Measurements from ENCODE around the gene SMDT1. TPM values are rescaled to one million over a fixed set of nuclear protein-coding genes. Genes with fewer than 3 reads are reported as not detected.
A peak's percentile ranks its signal among the peaks of the same experiment; 100 is the strongest.
"Not testable (repeated sequence)": the region's sequence is repeated elsewhere in the genome, so short reads cannot be mapped to it uniquely, and the experiment has no call there.

SMDT1 gene
- total RNA-seq, 1 experiment from 2014 or later: 26.6 TPM

- H3K4me1 ChIP-seq: no peaks in the 10 kb centered on the region
- H3K9me3 ChIP-seq (replicated peaks): no peaks in the 10 kb centered on the region
- no peak for DNase-seq
- no peak overlapping the region for H3K4me3 ChIP-seq
- no peak overlapping the region for H3K27ac ChIP-seq
- H3K27me3 ChIP-seq: no peaks in the 10 kb centered on the region
- no peaks in the 10 kb centered on the region for H3K36me3 ChIP-seq
These were observed 13.3 kb upstream of the SMDT1 start for GRCh38 chr22:42066126-42066761.

- no peaks in the 10 kb centered on the region for H3K4me1 ChIP-seq
- no peaks in the 10 kb centered on the region for H3K27me3 ChIP-seq
- H3K4me3 ChIP-seq: no peak overlapping the region
- H3K36me3 ChIP-seq: no peaks in the 10 kb centered on the region
- no peak overlapping the region for H3K27ac ChIP-seq
- no peak for DNase-seq
- H3K9me3 ChIP-seq (replicated peaks): no peaks in the 10 kb centered on the region
These were observed 12.6 kb upstream of the SMDT1 start for GRCh38 chr22:42066937-42067336.

- Histone ChIP-seq H3K4me1 (no peaks in the 10 kb centered on the region), H3K4me3 (no peak overlapping the region), H3K9me3 (replicated peaks) (no peaks in the 10 kb centered on the region), H3K27me3 (no peaks in the 10 kb centered on the region), H3K27ac (no peak overlapping the region), H3K36me3 (no peaks in the 10 kb centered on the region)
- DNase-seq: no peak
These were observed 11.7 kb upstream of the SMDT1 start for GRCh38 chr22:42067671-42068251.

GRCh38 chr22:42068291-42068690 lies 11.2 kb upstream of the SMDT1 start:
- no peaks in the 10 kb centered on the region for H3K36me3 ChIP-seq
- DNase-seq: no peak
- H3K4me1 ChIP-seq: no peaks in the 10 kb centered on the region
- H3K9me3 ChIP-seq (replicated peaks): no peaks in the 10 kb centered on the region
- no peak overlapping the region for H3K27ac ChIP-seq
- no peak overlapping the region for H3K4me3 ChIP-seq
- no peaks in the 10 kb centered on the region for H3K27me3 ChIP-seq

GRCh38 chr22:42069801-42070516 lies 9.5 kb upstream of the SMDT1 start:
- no peaks in the 10 kb centered on the region for H3K27me3 ChIP-seq
- H3K36me3 ChIP-seq: no peaks in the 10 kb centered on the region
- H3K9me3 ChIP-seq (replicated peaks): no peaks in the 10 kb centered on the region
- H3K4me1 ChIP-seq: no peaks in the 10 kb centered on the region
- DNase-seq: no peak
- peak overlapping the region; percentile 60 for H3K4me3 ChIP-seq
- H3K27ac ChIP-seq: peak overlapping the region; percentile 49; the same call in 1 of the 2 replicates

GRCh38 chr22:42070517-42071422 lies 8.7 kb upstream of the SMDT1 start, which contains the start of gene NAGA:
NAGA (minus strand) TSS chr22:42070812; CDS start chr22:42070297, 515 bp downstream.
- Histone ChIP-seq H3K27ac (peak within 1 kb of the TSS; percentile 49), H3K4me1 (no peaks in the 10 kb centered on the region), H3K9me3 (replicated peaks) (no peaks in the 10 kb centered on the region), H3K4me3 (peak within 1 kb of the TSS; percentile 60), H3K27me3 (no peaks in the 10 kb centered on the region), H3K36me3 (no peaks in the 10 kb centered on the region)
- peak; percentile 96 to 97 for DNase-seq

- H3K4me1 ChIP-seq; H3K27ac ChIP-seq; H3K27me3 ChIP-seq; H3K9me3 ChIP-seq (replicated peaks); H3K36me3 ChIP-seq; DNase-seq: not testable (repeated sequence)
- H3K4me3 ChIP-seq: peak overlapping the region; percentile 60
These were observed 8.0 kb upstream of the SMDT1 start for GRCh38 chr22:42071508-42071907.

- no peak overlapping the region for H3K4me3 ChIP-seq
- H3K9me3 ChIP-seq (replicated peaks): no peaks in the 10 kb centered on the region
- no peaks in the 10 kb centered on the region for H3K36me3 ChIP-seq
- no peak for DNase-seq
- no peaks in the 10 kb centered on the region for H3K27me3 ChIP-seq
- no peak overlapping the region for H3K27ac ChIP-seq
- no peaks in the 10 kb centered on the region for H3K4me1 ChIP-seq
These were observed 6.7 kb upstream of the SMDT1 start for GRCh38 chr22:42072606-42073330.

GRCh38 chr22:42073621-42074041 lies 5.9 kb upstream of the SMDT1 start:
- no peak overlapping the region for H3K27ac ChIP-seq
- peaks cover 5% of the 10 kb centered on the region; the same call in 1 of the 2 replicates for H3K4me1 ChIP-seq
- no peaks in the 10 kb centered on the region for H3K36me3 ChIP-seq
- H3K9me3 ChIP-seq (replicated peaks): no peaks in the 10 kb centered on the region
- H3K27me3 ChIP-seq: no peaks in the 10 kb centered on the region
- no peak overlapping the region for H3K4me3 ChIP-seq
- no peak for DNase-seq

GRCh38 chr22:42074132-42074811 lies 5.2 kb upstream of the SMDT1 start, which contains the start of gene PHETA2:
PHETA2 (plus strand) TSS chr22:42074248; CDS start chr22:42077294, 3,046 bp downstream.
- Histone ChIP-seq H3K27me3 (no peaks in the 10 kb centered on the region), H3K27ac (no peak within 1 kb of the TSS), H3K4me1 (peaks cover 5% of the 10 kb centered on the region; the same call in 1 of the 2 replicates), H3K9me3 (replicated peaks) (no peaks in the 10 kb centered on the region), H3K4me3 (no peak within 1 kb of the TSS), H3K36me3 (no peaks in the 10 kb centered on the region)
- DNase-seq: no peak

- H3K4me1 ChIP-seq: peaks cover 5% of the 10 kb centered on the region; the same call in 1 of the 2 replicates
- DNase-seq: no peak
These were observed 4.4 kb upstream of the SMDT1 start for GRCh38 chr22:42074846-42075676.

GRCh38 chr22:42076764-42077485 lies 2.6 kb upstream of the SMDT1 start:
- no peaks in the 10 kb centered on the region for H3K27me3 ChIP-seq
- peaks cover 5% of the 10 kb centered on the region; the same call in 1 of the 2 replicates for H3K4me1 ChIP-seq
- no peaks in the 10 kb centered on the region for H3K9me3 ChIP-seq (replicated peaks)
- DNase-seq: no peak
- no peak overlapping the region for H3K27ac ChIP-seq
- H3K4me3 ChIP-seq: no peak overlapping the region
- H3K36me3 ChIP-seq: no peaks in the 10 kb centered on the region

More at GRCh38 chr22:42074846-42075676, 4.4 kb upstream of the SMDT1 start:
- H3K27ac ChIP-seq: no peak overlapping the region
- H3K27me3 ChIP-seq: no peaks in the 10 kb centered on the region
- H3K36me3 ChIP-seq: no peaks in the 10 kb centered on the region
- no peak overlapping the region for H3K4me3 ChIP-seq
- no peaks in the 10 kb centered on the region for H3K9me3 ChIP-seq (replicated peaks)
